Measurements from ENCODE around the gene POMGNT1.

DNA sequence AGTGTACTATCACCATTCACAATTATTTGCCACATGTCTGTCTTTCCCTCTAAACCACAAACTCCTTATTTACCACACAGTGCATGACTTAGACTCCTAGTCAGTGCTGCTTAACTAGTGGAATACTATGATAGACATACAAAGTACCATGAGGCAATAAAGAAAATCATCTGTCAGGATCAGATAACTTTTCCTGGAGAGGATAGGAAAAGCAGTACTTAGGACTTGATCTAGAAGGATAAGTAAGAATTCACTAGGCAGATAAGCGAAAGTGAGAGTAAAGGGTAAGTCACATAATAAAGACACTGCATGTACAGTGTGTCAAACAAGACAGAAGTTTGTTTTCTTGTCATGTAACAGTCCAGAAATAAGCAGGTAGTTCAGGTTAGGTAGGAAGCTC is 44.5 kb downstream of the POMGNT1 start:
- TF ChIP-seq, protein P1, sequence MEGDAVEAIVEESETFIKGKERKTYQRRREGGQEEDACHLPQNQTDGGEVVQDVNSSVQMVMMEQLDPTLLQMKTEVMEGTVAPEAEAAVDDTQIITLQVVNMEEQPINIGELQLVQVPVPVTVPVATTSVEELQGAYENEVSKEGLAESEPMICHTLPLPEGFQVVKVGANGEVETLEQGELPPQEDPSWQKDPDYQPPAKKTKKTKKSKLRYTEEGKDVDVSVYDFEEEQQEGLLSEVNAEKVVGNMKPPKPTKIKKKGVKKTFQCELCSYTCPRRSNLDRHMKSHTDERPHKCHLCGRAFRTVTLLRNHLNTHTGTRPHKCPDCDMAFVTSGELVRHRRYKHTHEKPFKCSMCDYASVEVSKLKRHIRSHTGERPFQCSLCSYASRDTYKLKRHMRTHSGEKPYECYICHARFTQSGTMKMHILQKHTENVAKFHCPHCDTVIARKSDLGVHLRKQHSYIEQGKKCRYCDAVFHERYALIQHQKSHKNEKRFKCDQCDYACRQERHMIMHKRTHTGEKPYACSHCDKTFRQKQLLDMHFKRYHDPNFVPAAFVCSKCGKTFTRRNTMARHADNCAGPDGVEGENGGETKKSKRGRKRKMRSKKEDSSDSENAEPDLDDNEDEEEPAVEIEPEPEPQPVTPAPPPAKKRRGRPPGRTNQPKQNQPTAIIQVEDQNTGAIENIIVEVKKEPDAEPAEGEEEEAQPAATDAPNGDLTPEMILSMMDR (IDR thresholded peaks at IDR 0.05; ENCODE audit: low read length): no peak
- TF ChIP-seq EZH2 (IDR thresholded peaks at IDR 0.05; ENCODE audit: borderline replicate concordance, low read length): no peak
